ENCODE measurements around the gene FOSB.

FOSB gene

GRCh38 chr19:45524575-45525129 is 56.9 kb downstream of the FOSB start:
- no peak for DNase-seq (ENCODE audit: low read depth in 2 of 2)

Data from stimulated activated CD4-positive, alpha-beta T cell treated with anti-CD3 and anti-CD28 coated beads, Interleukin-15, amount 100 ng/mL, for 48 hours (primary cell).